ENCODE measurements around the gene KCNIP4.

Gene KCNIP4

DNA sequence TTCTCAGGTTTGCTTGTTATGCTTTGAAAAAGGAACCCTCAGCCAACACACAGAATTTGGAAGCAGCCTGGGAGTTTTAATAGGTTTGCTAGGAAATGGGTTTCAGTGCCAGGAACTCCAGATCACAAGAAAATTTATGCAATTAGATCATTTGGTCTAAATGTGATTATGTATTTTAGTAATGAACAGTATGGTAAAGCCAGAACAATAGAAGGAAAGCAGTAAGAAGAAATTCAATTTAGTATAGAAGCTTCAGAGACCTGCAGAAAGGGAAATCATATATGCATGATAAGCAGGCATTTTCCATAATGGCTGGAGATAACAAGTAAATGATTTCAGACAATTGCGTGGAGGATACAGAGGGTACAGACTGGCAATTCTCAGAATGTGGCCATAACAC, 184.7 kb downstream of the KCNIP4 start:
- no peak for DNase-seq (ENCODE audit: low spot score)

DNA sequence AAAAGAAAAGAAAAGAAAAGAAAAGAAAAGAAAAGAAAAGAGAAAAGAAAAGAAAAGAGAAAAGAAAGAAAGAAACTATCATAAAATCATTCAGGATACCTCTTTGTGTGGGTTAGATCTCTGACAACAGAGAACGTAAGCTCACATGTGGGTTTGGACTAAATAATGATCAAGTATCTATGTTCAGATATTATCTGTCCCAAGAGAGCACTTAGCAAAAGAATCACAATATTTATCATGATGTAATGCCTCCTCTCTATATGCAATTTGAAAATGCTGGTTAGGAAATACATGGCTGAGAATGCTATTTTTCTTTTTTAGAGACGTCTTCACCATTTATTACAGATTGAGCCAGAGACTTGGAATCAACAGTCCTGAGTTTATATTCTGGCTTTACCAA, 191.3 kb downstream of the KCNIP4 start:
- no peak for DNase-seq (ENCODE audit: low spot score)

DNA sequence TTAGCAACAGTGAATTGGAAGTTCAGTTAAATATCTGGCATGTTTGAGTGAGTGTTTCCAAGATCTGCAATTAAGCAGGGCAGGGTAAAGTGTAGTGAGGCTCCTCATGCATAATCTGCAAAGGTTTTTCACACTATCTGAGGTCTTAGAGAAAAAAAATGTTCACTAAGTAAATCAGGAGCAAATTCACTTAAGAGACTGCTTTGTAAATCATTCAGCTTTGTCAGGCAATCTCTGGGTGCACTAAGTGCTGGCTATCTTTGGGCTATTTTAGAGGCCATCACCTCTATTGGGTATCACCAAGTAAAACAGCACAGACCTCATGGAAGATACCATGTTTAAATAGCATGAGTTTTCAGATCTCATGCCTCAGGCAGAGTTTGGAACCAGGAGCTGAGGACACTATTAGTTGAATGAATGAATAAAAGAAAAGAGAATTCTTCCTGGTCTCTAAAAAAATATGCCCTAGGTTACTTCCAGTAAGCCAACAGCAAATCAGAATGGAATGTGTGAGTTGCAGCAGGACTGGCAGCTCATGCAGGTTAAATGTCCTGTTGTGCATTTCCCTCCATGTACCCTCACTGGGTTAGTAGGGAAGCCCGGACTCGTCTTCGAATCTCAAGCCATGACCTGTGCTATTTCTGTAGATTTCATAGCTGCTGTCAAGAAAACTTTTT, 195.3 kb downstream of the KCNIP4 start:
- no peak for DNase-seq (ENCODE audit: low spot score)

DNA sequence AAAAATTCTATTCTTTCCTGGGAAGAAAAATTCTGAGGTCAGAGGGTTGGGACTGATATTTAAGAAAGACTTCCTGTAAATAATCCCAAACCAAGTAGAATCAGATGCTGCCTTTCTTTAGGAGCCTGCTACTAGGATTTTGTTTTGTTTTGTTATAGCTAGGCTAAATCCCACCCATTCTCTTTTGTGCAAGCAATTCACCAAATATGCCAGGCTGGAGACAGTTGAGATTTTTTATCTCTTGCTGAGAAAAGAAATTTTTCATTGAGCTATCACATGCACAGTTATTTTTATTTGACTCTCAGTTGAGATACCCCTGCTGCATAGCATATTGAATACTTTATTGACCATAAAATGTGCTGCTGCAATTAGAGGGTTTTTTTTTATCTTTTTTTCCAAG, 196.0 kb downstream of the KCNIP4 start:
- no peak for DNase-seq (ENCODE audit: low spot score)

DNA sequence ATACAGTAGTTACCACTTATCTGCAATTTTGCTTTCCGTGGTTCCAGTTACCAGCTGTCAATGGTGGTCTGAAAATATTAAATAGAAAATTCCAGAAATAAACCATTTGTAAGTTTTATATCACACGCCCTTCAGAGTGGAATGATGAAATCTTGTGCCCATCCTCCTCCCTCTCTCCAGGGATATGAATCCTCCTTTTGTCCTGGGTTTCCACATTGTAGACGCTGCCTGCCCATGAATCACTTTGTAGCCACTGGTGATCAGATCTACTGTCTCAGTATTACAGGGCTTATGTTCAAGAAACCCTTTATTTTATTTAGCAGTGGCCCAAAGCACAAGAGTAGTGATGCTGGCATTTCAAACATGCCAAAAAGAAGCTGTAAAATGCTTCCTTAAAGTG, 198.6 kb downstream of the KCNIP4 start:
- DNase-seq (ENCODE audit: low spot score): no peak

DNA sequence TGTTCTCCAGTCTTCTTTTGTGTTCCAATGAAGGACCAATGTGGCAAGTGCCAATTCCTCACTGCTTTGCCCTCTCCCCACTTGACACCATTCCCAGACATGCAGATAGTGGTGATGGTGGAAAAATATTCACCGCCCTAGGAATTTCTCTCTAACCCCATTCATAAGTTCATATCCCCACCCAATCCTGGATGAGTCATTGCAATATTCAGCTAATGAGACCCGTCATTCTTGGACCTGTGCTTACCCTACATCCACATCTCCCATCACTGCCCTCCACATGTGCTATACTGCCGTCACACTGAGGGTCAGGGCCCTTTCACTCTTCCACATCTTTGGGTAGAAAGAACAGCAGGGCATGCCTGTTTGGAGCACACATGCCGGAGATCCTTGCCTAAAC, 199.2 kb downstream of the KCNIP4 start:
- DNase-seq (ENCODE audit: low spot score): no peak

DNA sequence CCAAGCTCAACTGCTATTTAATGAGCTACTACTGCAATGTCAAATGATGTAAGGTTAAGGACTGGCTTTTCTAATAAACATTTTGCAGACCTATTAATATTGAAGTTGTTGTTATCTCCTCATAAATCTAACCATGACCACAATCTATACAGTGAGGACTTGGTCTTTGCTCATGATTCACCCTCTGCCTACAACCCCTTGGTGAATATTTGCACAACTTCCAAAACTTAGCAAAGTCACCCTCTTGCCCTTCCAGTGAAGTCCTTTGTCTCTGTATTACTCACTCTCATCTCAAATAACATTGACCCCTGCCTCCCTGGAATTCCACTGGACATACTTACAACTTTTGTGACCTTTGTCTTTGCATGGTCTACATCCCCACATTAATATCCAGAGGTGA, 204.5 kb downstream of the KCNIP4 start:
- no peak for DNase-seq (ENCODE audit: low spot score)

DNA sequence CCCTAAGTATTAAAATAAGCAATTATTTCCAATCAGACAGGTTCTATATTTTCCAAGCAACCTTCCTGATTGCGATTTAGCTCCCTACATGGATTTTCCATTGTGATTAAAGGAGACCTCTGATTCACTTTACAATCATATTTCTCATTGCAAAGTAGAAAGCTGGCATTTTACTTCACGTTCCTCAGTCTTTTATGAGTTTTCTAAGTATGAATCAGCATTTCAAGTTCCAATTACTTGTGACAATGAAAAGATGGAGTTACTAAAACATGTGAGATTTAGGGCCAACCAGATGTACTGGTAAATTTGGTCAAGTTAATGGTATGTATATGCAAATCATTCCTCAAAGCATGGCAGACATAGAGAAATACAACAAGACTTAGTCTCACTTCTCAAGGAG, 206.2 kb downstream of the KCNIP4 start:
- no peak for DNase-seq (ENCODE audit: low spot score)

DNA sequence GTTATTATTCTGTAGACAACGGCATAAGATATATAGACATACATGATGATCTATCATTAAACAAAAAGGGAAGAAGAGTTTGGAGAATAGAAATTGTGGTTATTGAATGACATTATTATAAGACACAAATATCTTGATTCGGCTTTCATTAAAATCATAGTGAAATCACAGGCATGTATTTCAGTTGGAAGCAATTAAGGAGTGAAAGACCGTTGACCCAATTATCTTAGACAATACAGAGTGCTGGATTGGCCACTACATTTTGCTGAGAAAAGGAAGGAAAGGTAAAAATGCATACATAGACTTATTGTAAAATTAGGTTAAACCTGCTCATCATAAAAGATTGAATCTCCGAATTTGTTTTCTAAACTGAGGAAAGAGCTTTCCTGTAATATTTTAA, 209.8 kb downstream of the KCNIP4 start:
- no peak for DNase-seq (ENCODE audit: low spot score)

DNA sequence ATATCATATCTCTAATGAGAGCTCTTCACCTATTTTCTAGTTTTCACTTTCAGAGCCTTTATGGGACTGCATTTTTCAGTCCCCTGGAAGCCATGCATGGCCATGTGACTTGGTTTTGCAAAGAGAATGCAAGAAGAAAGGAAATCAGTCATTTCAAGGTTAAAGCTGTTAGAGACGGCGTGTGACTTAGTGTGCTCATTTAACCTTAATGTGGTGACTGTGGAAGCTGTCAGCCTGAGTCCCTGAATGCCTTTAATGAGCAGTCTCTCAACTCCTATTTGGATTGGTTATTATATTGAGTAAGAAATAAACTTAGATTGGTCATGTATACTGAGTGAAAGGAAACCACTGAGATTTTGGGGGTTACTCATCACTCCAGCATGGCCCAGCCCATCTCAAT, 212.7 kb downstream of the KCNIP4 start:
- DNase-seq (ENCODE audit: low spot score): no peak

DNA sequence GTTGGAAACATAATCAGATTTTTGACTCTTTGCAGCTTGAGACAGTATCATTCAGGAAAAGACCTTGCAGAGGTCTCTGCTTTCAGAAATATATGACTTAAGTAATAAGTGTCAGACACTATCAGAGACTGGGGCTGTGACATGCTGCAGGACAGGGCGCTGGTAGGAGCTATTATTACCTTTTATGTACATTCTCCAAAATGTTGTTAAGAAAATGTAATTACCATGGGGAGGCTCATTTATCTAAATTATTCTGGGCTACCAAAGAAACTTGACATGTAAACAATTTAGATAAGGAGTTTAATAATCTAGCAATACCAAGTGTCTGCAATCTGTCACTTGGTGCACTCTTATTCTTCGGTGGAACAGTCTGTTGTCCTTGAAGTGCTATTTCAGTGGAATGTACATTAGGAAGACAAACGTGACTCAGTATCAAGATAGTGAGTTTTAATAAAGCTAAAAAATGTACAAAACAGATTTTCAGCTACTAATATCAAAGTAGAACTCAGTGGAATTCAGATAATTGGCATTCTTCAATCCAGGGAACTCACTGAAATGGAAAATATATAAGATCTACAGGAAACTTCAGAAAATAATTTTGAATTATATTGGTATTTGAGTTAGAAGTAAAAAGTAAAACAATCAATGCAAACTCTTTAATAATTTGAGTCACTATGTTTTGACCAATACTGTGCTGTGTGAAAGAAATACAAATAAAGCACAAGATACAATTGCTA, 214.5 kb downstream of the KCNIP4 start:
- DNase-seq (ENCODE audit: low spot score): no peak

DNA sequence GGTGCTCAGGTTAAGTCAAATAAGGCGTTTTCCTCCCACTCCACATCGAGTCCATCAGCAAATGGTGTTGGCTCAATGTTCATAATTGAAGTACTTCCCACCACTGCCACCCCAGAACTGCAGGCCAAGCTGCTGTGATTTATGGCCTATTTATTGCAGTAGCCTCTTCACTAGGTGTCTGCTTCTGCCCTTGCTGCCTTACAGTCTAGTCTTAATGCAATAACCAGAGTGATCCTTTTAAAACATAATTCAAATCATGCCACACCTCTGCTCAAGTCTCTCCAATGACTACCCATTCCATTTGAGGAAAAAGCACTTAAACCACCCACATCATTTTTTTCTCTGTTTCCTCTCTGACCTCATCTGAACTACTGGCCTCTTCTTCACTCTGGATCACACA, 220.3 kb downstream of the KCNIP4 start:
- no peak for DNase-seq (ENCODE audit: low spot score)

DNA sequence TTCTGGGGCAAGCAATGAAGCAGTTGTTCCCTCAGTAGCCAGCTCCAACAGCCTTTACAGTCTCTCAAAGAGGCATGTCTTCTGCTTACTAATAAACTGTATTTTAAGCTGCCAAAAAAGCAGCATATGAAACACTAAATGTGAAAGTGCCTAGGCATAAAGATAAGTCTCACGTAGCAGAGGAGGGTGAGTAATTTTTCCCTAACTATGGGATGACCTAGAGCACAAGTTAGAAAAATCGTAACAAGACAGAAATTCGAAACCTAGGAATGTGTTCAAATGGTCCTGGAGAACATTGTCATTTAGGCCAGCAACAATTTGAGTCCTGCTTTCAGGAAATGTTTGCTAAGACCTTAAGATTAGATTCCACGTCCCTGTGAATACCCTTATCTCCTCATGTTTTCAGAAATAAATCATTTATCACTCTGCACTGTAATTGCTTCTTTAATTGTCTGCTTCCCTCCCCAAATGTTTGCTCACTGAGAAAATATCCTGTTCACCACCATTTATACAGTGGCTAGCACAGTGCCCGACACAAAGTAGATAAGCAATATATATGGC, 222.2 kb downstream of the KCNIP4 start:
- no peak for DNase-seq (ENCODE audit: low spot score)

DNA sequence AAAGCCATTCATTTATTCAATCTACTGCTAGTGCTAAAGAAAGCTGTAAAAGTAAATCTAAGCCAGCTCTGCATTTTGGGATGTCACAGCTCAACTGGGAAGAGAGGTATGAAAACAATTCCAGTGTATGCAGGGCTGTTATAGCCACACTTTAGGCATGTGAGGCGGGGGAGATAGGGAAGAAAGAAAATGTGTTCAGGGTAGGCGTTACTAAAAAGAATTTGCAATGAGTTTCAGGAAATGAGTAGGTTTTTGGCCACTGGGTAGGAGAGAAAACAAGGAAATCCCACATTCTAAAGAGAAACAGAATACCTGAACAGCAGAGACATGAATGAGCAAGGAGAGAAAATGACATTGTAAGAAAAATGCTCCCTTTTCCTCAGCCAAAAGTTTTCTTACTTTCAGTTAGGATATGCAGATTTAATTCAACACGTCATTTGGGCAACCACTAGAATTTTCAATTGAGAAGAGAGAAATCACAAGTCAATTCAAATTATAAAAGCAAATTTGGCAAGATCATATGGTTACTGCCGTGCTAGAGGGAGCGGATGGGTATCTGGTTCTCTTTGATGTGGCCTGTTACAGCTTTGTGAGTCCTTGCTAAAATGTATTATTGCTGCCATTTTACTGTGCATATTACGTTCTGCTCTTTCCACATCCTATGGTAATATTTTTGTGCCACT, 226.3 kb downstream of the KCNIP4 start:
- no peak for DNase-seq (ENCODE audit: low spot score)

DNA sequence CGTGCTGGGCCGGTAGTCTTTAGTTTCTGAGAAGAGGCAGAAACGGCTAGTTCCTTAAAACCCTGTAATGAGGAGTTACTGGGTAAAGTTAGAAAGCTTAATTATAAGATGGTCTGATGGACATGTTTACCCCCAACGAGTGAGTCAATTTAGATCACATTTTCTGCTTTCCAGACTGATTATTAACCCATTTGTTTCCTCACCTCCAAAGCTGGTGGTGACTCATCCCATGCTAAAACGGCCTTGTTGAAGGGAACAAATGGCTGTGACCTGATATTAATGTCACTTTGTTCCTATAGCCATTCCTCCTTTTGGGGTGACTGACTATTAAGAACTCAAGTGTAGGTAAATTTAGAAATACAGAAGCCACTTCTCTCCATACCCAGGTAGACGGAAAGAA, 232.0 kb downstream of the KCNIP4 start:
- no peak for DNase-seq (ENCODE audit: low spot score)

DNA sequence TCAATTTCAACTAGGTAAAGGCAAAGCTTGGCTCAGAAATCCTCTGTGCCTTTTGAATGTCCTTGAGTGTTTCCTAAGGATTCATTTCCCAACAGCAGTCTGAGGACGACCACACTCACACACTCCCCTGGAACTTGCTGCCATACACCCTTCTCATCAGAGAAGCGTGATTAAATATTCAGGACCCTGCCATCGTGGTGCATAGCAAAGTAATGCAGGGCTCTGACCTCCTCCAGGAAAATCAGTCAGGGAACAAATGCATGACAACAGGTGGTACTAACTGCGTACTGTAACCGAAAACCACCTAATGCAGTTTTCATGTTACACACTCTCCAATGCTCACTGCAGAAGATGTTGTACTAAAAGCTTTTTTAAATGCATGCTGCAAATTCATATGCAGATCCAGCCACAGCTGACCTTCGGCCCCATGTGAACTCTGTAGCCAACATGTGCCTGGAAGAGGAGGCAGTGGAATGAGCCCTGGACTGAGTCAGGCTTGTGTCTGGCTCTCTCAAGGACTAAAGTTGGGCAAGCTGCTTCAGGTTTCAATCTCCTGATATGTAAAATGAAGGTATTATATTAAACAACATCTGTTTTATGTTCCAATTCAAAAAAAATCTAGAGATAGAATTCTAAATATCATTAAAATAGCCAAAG, 238.3 kb downstream of the KCNIP4 start:
- no peak for DNase-seq (ENCODE audit: low spot score)

DNA sequence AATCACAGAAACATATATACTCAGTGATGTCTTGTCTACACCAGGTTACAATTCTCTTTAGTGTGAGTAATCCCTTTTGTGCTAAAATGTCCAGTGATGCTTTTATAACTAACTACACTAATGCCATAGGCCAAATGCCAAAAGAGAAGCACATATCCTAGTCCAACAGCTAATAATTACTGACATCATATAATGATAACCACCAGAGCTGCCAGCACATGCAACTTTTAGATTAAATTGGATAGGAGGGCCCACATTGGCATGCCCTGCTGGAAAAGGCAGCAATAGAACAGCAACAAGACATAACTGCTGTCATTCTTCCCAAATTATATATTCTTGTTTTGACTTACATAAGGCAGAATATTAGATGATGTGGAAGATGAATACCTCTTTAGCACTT, 238.8 kb downstream of the KCNIP4 start:
- no peak for DNase-seq (ENCODE audit: low spot score)

DNA sequence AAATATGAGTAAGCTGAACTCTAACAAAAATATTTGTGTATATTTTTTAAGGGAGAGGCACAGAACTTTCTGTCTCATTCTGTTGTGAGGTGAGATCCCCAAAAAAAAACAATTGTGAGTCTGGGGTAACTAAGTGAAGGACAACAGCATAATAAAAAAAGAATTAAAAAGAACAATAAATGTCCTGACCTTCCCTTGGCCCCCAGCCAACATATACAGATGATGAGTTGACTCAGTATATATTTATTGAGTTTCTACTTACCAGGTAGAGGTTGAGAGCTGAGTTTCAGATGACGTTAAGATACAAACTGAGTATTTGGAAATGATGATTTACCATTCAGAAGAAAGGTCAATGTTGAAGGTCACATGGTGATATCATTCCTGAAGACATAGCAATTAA, 239.5 kb downstream of the KCNIP4 start:
- no peak for DNase-seq (ENCODE audit: low spot score)

DNA sequence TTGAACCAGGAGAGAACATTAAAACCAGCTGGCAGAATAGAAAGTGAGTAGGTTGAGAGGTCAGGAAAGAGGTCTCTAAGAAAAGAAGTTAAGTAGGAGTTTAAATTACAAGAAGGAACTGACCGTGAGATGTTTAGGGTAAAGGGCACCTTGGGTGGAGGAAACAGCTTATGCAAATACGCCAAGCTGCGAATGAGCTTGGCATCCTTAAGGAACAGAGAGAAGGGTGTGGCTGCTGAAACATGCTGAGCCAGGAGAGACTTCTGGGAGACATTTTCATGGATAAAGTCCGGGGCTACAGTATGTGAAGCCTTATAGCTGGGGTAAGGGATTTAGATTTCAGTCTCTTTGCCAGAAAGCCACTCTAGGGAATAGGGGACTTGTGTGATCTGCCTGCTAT, 249.1 kb downstream of the KCNIP4 start:
- no peak for DNase-seq (ENCODE audit: low spot score)

DNA sequence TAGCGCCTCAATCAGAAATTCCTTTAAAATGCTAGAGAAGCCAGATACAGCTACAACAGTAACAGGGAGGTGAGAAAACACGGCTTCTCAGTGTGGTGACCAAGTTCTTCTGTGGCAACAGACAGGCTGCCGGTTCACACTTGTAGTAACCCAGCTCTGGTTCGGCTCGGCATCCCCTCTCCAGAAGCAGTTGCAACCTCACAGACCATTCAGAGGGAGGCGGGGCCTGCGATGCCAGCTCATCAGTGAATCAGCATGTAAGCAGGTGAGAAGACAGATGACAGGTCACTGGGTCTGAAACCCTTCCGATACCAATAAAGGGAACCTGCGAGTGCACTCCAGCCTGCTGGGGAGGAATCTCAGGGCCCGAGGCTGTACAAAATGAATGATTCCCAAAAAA, 251.0 kb downstream of the KCNIP4 start:
- no peak for DNase-seq (ENCODE audit: low spot score)

DNA sequence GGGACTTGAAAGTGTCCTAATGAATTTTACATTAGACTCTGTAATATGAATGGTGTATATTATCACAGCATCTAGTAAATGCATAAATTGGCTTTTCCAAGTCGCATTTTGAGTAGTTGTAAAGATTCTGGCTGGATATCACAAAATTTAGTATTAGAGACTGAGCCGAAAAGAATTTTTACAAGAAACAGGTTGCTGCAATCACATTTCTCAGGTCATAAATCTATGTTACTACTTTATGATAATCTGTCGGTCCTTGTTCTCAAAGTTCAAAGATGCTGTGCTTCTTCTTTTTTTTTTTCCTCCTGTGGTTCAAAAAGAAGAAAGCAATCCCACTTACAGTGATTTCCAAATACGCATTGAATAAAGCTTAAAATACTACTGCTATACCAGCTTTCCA, 253.4 kb downstream of the KCNIP4 start:
- no peak for DNase-seq (ENCODE audit: low spot score)

DNA sequence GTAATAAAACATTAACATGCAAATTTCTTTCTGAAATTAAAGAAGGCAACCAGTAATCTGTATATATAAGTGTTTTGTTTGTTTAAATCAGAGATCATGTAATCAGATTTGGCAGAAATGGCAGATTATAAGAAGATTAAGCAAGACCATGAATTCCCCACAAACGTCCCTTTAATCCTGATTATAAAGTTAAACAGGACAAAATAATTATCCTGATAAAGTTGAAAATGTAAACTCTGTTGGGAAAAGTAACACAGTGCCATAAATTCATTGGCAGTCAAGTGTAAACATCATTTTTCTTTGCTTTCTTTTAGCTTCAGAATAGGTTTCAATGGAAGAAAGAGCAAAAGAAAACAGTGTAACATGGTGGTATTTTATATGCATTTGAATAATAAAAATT, 256.3 kb downstream of the KCNIP4 start:
- DNase-seq (ENCODE audit: low spot score): no peak
